Mononuclear cell (primary cell): ENCODE data around the gene RPL10. TPM values are rescaled to one million over a fixed set of nuclear protein-coding genes. Genes with fewer than 3 reads are reported as not detected.

Experiments
- H3K27me3 ChIP-seq: 2 replicates; pipeline ENCODE4 v1.6.0; 2011; ENCODE audit warnings: low read length, control low read depth; ENCODE audit not compliant: insufficient read depth
- H3K4me1 ChIP-seq: 2 replicates; pipeline ENCODE4 v1.5.1; 2011; ENCODE audit warnings: mild to moderate bottlenecking, low read length, control low read depth; ENCODE audit not compliant: insufficient read depth
- H3K4me3 ChIP-seq: 2 replicates; pipeline ENCODE4 v1.5.1; 2011; ENCODE audit warnings: mild to moderate bottlenecking, low read length, moderate library complexity
- H3K9me3 ChIP-seq: 2 replicates; pipeline ENCODE4 v1.5.1; 2011; ENCODE audit warnings: low read depth, mild to moderate bottlenecking, control low read depth, low read length
- total RNA-seq: library from RNA; depleted of rRNA; stranded (reverse); fragments of >200 nt; gene quantifications from one replicate; pipeline ENCODE4 v1.2.3, GENCODE V29; 2012

Gene RPL10
- total RNA-seq, 1 donor: 8,353 TPM

GRCh38 chrX:154419189-154419588 is 21.0 kb downstream of the RPL10 start:
- Histone ChIP-seq H3K27me3 (no peaks in the 10 kb centered on the region), H3K4me3 (no peak overlapping the region), H3K4me1 (peaks cover 2% of the 10 kb centered on the region), H3K9me3 (no peaks in the 10 kb centered on the region)

GRCh38 chrX:154419688-154420401 is 21.7 kb downstream of the RPL10 start:
- peaks cover 4% of the 10 kb centered on the region for H3K4me1 ChIP-seq
- no peaks in the 10 kb centered on the region for H3K9me3 ChIP-seq
- H3K27me3 ChIP-seq: no peaks in the 10 kb centered on the region
- no peak overlapping the region for H3K4me3 ChIP-seq

GRCh38 chrX:154420402-154420756 is 22.2 kb downstream of the RPL10 start:
- H3K27me3 ChIP-seq: no peaks in the 10 kb centered on the region
- peaks cover 4% of the 10 kb centered on the region for H3K4me1 ChIP-seq
- no peak overlapping the region for H3K4me3 ChIP-seq
- H3K9me3 ChIP-seq: no peaks in the 10 kb centered on the region

- peaks cover 39% of the 10 kb centered on the region for H3K4me1 ChIP-seq
- no peak overlapping the region for H3K4me3 ChIP-seq
- no peaks in the 10 kb centered on the region for H3K9me3 ChIP-seq
- H3K27me3 ChIP-seq: no peaks in the 10 kb centered on the region
Observed at GRCh38 chrX:154426916-154427770, 29.0 kb downstream of the RPL10 start.

DNA sequence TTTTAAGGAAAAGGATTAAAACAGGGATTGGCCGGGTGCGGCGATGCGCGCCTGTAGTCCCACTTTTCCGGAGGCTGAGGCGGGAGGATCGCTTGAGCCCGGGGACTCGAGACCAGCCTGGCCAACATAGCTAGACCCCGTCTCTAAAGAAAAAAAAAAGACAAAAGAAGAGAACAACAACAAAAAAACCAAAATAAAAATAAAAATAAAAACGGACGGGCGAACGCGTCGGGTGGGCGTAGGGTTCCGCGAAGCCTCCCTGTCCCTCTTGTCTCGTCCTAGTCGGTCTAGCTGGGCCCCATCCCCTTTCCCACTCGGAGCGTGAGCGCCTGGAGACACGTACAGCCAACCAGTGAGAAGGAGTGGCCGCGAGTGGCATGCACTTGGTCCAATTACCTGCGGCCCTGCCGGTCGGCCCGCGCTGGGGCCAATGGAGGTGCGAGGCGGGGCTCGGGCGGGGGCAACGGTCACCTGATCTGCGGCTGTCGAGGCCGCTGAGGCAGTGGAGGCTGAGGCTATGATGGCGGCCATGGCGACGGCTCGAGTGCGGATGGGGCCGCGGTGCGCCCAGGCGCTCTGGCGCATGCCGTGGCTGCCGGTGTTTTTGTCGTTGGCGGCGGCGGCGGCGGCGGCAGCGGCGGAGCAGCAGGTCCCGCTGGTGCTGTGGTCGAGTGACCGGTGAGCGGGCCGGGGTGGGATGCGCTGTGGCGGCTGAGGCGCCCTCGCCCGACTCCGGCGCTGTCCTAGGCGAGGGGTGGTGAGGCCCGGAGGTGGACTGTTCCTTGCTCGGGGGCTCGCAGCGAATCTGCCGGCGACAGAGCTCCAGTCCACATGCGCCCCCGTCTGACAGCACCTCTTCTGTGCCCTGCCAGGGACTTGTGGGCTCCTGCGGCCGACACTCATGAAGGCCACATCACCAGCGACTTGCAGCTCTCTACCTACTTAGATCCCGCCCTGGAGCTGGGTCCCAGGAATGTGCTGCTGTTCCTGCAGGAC is 30.3 kb downstream of the RPL10 start, which contains the start of gene ATP6AP1:
ATP6AP1 (plus strand) TSS at position 502 of the 996 bp plus-strand sequence; CDS start at position 518, 16 bp downstream.
- Histone ChIP-seq H3K4me3 (peak within 1 kb of the TSS; percentile 49), H3K27me3 (no peaks in the 10 kb centered on the region), H3K9me3 (no peaks in the 10 kb centered on the region), H3K4me1 (peaks cover 39% of the 10 kb centered on the region)

DNA sequence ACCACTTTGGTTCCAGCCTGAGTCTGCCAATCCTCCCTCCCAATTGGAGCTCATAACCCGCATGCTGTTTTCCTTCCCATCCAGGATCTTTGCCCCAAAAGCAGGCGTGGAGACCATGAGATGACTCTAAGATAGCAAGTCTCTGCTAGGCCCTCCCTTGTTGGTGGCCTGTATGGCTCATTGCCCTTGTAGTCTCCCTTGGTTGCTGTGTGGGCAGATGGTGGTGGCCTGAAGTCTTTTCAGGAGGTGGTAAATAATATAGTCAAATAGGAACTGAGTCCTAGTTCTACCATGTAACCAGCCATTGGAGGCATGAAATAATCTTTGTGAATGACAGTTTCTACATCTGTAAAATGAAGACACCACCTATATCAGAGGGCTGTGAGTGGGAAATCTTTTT is 31.5 kb downstream of the RPL10 start:
- Histone ChIP-seq H3K4me3 (peak overlapping the region; percentile 49), H3K4me1 (peaks cover 35% of the 10 kb centered on the region), H3K9me3 (no peaks in the 10 kb centered on the region), H3K27me3 (no peaks in the 10 kb centered on the region)

DNA sequence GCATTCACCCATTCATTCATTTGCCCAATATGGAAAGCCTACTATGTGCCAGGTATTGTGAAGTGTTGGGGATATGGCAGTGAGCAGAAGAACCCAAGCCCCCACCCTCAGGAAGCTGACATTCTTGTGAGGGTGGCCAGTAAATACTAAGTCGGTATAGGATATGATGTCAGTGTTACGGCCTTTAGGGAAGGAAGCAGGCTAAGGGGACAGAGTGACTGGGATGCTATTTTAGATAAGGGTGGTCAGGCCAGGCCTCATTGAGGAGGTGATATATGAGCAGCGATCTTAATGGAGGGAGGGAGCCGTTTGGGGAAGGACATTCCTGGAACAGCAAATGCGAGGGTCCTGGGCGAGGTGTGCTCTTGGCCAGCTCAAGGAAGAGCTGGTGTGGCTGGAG is 32.3 kb downstream of the RPL10 start:
- peaks cover 35% of the 10 kb centered on the region for H3K4me1 ChIP-seq
- no peaks in the 10 kb centered on the region for H3K27me3 ChIP-seq
- no peaks in the 10 kb centered on the region for H3K9me3 ChIP-seq
- no peak overlapping the region for H3K4me3 ChIP-seq

DNA sequence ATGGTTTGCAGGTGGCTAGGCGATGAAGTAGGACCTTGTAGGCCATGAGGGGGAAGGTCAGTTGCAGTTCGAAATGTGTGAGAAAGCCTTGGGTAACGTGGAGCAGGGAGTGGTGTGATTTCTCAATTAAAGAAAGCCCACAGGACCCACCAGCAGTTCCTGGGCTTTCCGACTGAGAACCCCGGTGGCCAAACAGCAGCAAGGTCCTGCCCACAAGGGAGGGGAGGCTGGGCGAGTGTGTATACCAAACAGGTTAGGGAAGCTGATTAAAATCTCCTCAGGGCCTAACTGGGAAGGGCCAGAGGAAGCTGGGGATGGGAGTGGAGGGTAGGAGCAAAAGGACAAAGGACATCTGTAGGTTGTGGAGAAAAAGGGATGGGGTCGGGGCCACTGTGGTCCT is 32.7 kb downstream of the RPL10 start:
- no peaks in the 10 kb centered on the region for H3K9me3 ChIP-seq
- no peaks in the 10 kb centered on the region for H3K27me3 ChIP-seq
- no peak overlapping the region for H3K4me3 ChIP-seq
- H3K4me1 ChIP-seq: peaks cover 35% of the 10 kb centered on the region

DNA sequence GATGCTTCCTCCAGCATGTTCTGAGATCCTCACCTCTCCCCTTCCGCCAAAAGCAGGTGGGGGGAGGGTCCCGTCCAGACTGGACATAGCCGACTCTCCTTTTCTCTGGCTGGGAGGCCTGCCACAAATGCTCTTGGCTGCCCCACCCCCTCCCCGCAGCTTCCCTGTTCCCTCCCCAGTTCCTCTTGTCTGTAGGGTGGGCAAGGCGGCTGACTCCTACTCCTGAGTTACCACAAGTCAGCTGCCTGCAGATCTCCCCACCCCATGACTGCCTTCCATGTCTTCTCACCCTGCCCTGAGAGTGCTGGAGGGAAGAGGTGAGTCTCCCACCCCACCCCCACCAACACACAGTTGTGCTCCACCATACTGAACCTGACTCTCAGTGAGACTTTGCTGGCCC is 33.2 kb downstream of the RPL10 start:
- no peak overlapping the region for H3K4me3 ChIP-seq
- H3K27me3 ChIP-seq: no peaks in the 10 kb centered on the region
- H3K4me1 ChIP-seq: peaks cover 38% of the 10 kb centered on the region
- H3K9me3 ChIP-seq: no peaks in the 10 kb centered on the region

GRCh38 chrX:154432210-154432609 is 34.0 kb downstream of the RPL10 start:
- H3K4me3 ChIP-seq: no peak overlapping the region
- no peaks in the 10 kb centered on the region for H3K9me3 ChIP-seq
- H3K4me1 ChIP-seq: peaks cover 37% of the 10 kb centered on the region
- H3K27me3 ChIP-seq: no peaks in the 10 kb centered on the region

DNA sequence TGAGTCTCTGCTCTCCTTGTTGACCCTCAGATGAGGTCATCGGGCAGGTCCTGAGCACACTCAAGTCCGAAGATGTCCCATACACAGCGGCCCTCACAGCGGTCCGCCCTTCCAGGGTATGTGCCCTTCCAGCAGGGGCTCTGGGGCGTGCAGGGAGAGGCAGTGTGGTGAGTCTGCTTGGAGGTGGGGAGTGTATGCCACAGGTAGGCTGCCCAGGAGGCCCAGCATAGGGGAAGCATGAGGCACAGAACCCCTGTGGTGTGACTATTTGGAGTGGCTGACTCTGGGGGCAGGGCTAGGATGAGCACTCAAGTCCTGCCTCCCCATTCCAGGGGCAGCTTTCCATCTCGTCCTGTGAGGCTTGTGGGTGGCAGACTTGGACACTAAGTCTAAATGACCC is 35.4 kb downstream of the RPL10 start:
- Histone ChIP-seq H3K27me3 (no peaks in the 10 kb centered on the region), H3K4me3 (no peak overlapping the region), H3K9me3 (no peaks in the 10 kb centered on the region), H3K4me1 (peaks cover 37% of the 10 kb centered on the region)

DNA sequence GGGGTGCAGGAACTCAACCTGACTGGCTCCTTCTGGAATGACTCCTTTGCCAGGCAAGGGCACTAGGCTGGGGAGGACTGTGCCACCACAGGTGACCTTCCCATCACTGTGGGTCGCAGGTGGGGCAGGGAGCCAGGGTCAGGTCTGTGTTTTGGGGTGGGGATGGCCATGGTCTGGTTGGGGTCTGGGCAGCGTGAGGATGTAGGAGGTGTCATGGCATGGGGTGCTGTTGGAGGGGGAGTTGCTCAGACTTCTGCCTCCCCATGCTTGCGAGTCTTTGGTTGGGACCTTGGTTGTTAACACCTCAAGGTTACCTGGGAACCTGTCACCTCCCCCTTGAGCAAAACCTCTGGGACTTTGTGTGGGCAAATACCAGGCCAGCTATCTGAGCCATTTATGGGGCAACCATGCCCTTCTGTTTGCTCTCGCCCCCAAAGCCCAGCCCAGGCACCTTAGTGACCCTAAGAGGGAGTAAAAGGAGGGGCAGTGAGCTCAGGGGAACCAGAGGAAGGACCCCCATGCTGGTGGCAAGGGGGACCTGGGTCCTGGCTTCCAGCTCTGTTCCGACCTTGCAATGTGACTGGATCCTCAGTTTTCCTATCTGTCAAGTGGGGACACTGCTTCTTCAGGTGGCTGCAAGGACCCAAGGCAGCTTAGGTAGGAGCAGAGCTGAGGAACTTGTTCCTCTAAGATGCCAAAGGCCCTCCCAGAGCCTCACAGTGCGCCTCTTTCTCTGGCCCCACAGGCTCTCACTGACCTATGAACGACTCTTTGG is 36.4 kb downstream of the RPL10 start:
- Histone ChIP-seq H3K4me3 (no peak overlapping the region), H3K27me3 (no peaks in the 10 kb centered on the region), H3K4me1 (peaks cover 34% of the 10 kb centered on the region), H3K9me3 (no peaks in the 10 kb centered on the region)

GRCh38 chrX:154435171-154435733 is 37.1 kb downstream of the RPL10 start:
- Histone ChIP-seq H3K9me3 (no peaks in the 10 kb centered on the region), H3K4me3 (no peak overlapping the region), H3K27me3 (no peaks in the 10 kb centered on the region), H3K4me1 (peaks cover 27% of the 10 kb centered on the region)
